GM18519 (cell line): ENCODE data around the gene LAMA4.
A peak's percentile ranks its signal among the peaks of the same experiment; 100 is the strongest.

Source experiments
- ATAC-seq: cut with Tn5 transposase; IDR thresholded peaks from one replicate; pipeline ENCODE4 v1.9.1; 2021; ENCODE audit warnings: mild to moderate bottlenecking, moderate library complexity; ENCODE audit not compliant: unreplicated experiment, low FRiP score

The LAMA4 gene

DNA sequence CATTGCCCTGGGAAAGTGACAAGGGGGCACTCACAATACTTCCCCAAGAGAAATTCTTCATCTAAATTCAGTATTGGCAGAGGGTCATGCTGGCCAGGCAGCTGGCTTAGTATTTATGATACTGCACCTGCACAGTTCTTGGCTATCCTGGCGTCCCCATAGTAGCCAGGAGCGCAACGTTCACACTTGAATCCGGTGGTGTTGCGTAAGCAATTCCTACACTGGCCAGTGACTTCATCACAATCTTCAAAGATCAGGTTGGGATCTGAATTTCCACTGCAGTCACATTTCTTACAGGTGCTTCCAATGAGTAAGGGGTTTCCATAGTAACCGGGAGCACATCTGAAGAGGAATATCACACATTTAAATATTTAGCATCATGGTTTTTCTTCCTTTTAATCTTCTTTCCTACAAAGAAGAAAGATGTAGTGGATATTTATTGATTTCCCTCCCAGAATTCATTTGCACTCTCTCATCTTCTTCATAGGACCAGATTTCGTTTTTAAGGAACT, 62.8 kb downstream of the LAMA4 start:
- no peak for ATAC-seq

DNA sequence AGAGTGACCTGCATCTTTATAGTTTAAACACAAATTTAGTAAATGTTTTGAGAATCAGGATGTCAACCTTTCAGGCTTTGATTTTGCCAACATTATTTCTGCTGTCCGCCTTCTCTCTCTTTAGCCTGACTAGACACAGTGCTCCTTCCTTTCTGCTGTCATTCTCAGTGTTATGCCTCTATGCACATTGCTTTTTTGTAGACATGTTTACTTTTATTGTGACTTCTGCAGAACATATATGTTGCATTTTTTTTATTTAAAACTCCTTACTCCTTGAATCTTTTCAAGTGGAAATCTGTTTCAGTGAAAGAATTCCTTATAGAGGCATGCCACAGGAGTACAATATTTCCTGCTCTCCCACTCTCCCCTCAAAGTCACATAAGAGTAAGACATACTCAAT, 64.2 kb downstream of the LAMA4 start:
- ATAC-seq, result no peak

DNA sequence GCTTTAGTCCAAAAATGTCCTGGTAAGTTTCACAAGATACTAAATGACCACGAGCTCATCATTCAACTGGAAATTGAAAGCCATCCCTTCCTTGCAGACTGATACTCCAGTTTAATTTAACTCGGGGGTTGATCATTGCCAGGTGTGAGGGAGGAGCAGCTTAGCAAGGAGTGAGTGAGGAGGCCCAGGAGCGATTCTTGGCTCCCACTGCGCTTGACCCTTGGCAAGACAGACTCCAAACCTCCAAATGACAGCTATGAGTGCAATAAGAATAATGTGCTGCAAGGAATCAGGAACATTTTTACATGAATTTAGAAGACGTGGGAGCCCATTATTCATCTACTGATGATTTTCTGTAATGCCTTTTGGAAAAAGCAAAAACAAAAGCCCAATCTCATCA, 64.9 kb downstream of the LAMA4 start:
- ATAC-seq, result no peak

DNA sequence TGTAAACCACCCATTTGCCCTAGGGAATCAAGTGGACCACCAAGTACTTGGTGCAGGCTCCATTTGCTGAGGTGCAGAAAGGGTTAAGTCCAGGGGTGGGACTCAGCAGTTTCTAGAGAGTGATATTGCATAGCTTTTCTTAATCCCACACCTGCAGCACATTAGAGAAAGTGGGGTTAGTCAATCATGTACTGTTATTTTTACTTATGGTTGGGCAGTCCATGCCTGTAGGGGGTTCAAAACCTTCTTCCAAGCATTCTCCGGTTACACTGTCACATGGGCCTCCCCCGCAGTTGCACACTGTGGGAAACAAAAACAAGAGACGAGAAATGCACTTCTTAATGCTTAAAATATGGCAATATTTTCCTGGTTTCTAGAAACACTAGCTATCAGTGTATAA, 65.5 kb downstream of the LAMA4 start:
- no peak for ATAC-seq

DNA sequence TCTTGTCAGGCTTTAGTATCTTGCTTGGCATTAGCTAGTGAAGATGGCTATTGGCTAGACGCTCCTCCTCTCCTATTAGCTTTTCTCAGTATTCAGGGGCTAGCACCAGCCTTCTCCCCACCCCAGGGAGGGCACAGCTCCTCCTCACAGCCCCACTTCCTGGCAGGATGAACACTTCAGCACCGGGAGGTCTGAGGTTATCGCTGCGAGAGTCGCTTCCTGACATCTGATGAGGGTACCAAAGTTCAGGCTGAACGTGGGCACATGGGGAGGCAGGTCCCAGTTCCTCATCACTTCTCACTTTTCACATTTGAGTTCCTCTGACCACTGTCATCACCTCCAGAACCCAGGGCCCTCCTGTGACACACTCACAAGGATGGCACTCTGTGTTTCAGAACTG, 66.6 kb downstream of the LAMA4 start:
- ATAC-seq, result no peak

DNA sequence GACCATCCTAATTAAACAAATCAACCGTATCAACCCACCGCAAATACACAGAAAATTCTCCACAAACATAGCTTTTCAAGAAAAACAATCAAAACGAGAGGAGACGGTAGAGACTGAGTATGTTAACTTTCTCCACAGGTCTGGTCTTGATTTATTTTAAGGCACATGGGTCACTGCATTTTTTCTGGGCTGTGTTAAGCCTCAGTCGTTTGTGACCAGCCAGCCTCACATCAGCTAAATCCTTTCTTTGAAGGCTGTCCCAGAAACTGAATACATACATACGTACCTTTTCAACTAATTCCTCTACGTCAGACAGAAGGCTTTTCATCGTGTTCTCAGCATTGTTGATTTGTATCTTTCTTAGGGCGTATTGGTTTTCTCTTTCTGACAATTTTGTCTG, 69.4 kb downstream of the LAMA4 start:
- no peak for ATAC-seq

DNA sequence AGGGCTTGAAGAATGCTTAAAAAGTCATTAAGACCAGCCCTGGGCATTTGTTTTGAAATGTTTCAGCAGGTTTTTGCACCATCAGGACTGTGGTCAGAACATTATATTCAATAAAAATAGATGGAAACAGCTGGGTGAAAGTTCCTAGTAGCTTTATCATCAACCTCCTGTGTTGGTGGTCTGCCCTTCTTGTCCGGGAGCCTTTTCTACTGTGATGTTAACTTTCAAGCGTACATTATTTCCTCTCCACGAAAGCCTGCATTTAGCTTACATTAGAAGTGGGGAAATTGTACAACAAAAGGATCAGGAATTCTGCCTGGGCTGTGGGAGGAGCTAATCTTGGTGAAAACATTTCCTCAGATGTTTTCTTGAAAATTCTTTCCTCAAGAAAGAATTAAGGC, 71.1 kb downstream of the LAMA4 start:
- ATAC-seq, result no peak

DNA sequence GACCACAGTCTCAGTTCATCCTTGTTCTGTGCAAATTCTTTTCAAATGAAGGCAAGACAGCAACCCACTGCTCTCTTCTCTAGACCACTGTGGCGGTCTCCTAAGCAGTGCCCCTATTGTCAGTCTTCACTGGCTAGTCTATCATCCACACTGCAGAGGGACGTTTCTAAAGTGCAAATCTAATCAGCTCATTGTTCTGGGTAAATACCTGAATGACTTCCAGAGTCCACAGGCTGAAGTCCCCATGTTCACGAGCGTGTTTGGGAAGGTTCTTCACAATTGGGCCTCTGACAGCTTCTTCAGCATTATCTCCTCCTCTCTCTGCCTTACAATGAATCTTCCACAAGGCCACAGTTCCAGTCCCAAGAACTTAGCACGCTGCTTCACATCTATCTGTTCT, 73.2 kb downstream of the LAMA4 start:
- no peak for ATAC-seq

DNA sequence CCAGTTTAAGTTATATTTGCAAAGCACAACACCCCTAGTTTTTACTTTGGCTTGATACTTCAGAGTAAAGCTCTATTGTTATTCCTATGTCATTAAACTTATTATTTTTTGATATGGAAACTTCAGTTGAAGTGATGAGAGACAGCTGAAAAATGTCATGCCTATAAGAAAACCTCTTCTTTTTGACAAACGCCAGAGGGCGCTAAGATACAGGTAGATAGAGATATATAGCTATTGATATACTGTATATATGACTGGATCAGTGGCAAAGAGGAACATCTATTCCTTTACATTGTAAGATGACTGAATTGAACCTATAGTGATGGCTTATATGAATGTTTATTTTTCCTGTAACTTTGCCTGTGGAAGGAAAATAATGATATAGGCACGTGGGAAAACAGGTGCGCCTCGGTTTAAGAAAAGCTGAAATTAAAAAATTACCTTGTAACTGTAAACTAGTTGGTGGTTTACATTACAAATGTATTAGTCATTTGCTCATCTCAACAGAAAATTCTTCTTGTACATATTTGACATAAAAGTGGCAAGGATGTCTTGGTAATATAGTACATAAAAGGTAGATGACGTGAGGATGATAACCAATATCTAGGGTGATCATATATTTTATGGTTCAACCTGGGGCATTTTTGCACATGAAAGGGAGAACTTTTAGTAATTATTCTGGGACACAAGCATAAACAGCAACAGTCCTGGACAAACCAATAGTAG, 74.1 kb downstream of the LAMA4 start:
- peak; percentile 82 for ATAC-seq

DNA sequence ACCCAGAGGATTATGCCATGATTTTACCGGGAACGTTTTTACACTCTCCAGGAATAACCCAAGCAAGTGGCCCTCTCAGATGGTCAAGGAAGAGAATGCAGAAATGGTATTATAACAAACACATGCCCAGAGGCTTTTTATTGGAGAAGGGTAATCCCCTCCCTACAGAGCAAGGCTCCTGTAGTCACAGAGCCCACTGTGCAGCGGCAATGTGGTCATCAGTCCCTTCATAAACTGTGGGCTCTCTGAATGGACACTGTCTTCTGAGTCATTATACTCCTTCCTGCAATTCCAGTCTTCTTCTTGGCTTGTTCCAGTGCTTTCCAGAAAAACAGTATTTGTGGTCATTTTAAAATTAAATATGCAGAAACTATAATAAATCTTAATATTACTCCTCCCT, 74.7 kb downstream of the LAMA4 start:
- ATAC-seq, result no peak

DNA sequence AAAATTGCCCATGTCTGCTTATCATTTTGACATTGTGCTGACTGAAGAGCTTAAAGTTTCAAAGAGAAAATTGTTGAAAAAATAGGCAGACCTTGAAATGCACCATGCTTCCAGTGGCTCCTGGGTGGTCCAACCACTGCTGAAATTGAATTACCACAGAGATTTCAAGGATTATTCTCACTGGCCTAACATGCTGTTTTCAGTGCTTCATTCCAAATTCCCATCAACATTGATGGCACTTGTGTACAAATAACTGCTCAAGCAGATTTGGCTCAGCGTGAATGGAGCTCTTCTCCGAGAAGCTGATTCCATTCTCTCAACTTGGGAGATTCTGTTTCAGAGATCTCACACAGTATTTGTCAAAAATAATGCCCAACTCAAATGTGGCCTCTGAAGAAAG, 75.5 kb downstream of the LAMA4 start:
- no peak for ATAC-seq

DNA sequence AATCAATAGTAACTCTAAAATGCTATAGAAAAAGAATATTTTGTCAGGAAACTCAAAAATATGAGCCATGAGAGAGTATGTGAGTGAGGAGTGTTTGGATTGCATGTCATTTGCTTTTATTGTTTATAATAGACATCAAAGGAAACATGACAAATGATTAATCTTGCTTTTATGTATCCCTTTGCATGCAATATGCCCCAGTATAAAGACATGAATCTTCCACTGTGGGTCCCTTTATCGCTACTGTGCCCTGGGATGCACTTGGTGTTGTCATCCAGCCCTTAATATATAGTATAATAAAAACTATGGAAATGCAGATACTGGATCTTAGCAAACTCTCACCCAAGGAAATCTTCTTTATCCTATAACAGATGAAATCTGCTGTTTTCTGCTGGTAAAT, 77.3 kb downstream of the LAMA4 start:
- no peak for ATAC-seq

DNA sequence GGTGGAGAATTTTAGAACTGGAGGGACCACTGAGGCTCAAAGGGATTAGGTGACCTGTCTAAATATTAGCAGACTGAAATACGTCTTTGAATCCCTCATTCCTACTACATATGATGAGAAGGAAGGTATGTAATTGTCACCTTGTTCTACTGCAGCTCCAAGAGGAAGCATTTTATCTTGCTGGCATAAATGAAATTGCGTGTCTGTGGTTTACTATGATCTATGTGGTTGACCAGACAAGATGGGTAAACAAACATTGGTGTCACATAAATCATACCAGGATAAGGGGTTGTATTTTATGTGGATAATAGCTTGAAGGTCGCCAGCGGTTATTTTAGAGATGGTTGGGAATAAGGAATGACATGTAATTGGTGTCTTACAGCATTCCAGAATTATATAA, 78.2 kb downstream of the LAMA4 start:
- no peak for ATAC-seq

DNA sequence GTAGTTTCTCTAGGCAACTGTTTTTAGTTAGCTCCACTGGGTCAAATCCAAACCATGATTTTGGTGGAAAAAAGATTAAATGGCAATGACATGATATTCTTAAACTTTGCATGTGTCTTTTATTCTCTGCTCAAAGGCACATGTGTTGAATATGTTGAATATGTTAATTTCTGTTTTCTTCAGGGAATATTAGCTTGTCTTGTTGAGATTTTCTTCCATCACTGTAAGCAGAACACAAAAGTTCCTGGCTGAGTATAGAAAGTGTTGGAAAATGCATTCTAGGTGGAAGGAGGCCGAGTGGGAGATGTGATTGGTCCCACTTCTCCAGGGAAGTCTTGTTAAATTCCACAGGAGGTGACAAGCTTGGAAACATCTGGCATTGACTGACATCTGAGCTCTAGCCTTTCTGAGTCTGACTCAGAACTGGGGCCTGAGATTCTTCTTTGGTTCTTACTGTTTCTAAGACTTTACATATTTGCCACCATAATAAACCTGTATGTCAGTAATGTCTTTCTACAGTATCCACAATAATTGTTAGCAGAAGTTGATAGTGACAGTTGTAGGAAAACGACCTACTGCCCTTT, 81.1 kb downstream of the LAMA4 start:
- ATAC-seq, result no peak

DNA sequence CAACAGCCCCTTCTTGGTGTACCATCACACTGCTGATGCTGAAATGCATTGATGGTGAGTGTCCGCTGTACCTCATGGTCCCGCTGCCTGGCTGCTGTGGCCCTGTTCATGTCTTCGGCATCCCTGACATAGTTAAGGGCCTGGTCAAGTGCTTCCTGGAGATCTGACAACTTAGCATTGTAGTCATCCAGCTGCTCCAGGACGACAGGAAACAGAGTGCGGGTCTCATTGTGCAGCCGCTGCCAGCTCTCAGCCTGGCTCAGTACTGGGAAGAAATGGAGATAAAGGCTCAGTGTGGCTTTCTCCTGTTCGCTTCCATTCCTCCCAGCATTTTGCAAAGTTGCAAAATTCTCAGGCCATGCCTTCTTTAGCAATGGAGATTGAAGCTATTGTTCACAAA, 81.8 kb downstream of the LAMA4 start:
- ATAC-seq, result no peak

DNA sequence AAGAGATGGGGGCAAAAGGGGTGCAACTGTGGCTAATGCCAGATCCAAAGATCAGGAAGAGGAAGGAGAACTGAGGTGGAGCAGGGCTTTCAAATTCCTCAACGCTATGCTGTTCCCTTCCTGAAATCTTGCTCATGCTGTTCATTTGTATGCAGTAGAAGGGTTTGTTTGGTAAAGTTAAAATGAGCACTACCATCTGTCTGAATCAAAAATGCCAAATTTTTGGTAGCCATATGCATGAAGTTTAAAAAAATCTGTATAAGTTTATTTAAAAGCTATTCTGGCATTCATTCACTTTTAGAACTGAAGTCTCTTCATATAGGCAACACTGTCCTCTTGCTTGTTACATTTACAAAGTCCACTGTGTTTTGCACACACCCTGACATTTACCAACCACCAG, 84.8 kb downstream of the LAMA4 start:
- ATAC-seq, result no peak

DNA sequence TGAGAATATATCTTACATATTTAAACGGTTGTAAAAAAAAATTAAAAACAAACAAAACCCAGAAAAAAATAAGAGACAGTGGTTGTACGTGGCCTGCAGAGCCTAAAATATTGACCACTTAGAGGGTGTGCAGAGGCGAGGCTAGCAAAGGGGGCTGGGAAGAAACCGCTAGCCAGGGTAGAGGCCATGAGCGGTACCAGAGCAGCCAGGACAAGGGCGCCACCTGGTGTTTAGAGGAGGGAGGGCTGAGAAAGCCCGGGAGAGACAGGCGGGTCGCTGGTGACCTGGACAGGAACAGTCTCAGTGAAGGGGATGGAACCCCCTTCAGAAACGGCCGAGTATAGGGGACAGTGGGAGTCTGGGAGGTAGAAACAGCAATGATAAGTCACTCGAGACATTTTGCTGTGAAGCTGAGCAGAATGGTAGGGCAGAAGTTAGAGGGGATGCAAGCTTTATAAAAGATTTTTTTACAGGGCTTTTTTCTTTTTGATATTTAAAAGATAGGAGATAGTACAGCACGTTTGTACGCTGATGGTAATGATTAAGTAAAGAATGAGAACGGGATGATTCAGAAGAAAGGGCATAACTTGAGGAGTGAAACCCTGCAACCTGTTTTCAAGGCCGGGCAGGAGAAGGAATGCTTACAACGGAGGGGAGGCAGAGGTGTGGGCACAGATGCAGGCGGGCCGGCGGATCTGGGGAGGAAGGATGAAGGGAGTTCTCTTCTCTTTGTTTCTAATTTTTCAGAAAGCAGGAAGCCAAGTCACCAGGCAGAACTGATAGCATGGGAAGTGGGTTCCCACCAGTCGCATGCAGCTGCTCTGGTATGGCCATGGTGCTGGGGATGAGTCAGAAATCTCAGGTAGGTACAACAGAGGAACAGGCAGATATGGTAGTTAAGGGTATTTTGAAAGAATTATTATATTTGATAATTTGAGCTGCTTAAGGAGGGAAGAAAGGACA, 90.8 kb downstream of the LAMA4 start:
- peak; percentile 97 for ATAC-seq

DNA sequence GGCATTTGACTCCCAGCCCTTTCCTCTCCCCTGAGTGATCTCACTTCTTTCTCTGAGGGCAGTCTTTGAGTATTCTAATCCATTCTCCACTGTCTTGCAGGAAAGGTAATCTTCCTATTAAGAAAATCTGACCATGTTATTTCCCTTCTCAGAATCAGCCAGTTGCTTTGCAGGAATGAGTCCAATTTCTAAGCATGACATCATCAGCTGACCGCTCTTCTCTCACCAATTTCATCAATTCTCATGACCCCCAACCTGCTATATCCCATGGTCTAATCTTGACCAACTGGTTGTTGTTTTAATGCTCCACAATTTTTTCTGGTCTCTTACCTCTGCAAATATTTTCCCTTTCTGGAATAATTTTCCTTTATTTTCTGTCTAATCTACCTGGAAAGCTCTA, 93.6 kb downstream of the LAMA4 start:
- no peak for ATAC-seq

DNA sequence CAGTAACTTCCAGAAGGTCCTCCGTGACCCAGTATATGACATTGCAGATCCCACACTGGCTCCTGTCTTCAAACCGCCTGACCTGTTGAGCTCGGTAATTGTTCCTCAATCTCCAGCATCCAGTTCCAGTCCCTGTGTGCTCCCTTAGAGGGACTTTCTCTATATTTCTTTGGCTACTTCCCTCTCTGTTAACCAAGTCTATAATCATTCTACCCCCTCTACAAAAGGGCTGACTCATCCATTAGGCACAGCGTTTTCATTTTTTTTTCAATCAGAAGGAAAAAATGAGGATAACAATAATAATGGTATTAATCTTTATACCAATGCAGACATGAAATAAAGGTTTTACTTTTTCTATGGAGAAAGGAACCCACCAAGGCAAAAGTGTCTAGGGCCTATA, 97.7 kb downstream of the LAMA4 start:
- no peak for ATAC-seq

DNA sequence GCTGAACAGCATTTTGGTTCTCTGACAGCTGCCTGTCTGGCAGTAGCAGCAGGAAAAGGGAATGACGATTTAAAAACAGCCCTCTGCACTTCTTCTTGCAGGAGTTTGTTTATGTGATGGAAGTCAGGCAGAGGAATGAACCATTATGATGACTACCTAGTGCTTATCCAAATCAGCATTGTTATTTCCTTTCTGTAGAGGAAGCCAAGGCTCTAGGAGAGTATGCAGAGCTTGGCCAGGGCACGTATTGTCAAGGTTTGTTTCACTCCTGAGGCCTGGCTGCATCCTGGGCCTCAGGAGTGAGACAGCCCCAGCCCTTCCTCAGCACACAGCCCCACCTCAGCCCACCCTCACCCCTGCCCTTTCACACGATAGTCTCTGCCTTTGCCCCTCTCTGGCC, 98.5 kb downstream of the LAMA4 start:
- no peak for ATAC-seq

DNA sequence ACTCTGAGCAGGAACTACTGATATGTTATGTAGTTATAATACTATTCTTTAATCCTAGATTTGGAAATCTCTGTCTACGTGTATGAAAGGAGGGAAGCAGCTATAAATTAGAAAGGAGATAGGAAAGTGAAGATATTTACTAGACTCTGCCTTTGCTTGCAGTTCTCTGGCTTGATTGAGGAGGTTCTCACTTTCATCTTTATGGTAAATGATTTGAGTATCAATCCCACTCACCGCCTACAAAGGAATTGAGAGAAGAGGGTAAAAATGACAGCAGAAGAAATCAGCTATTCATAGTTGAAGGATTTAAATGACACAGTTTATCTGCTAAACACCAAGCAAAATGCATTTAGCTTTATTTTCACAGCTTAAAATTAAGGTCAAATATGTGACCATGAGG, 99.7 kb downstream of the LAMA4 start:
- no peak for ATAC-seq
